HEK293 (cell line): ENCODE measurements around the gene ARHGAP26.

Source experiments
- BCL11A ChIP-seq: fragments of 450-650 bp; formaldehyde crosslinking; IDR thresholded peaks from 2 replicates; pipeline ENCODE4 v1.5.1; 2016; ENCODE audit warnings: low read depth, missing biosample characterization, missing genetic modification characterization
- HOXA7 ChIP-seq: sonication (generic); formaldehyde crosslinking; IDR thresholded peaks from 2 replicates; pipeline ENCODE4 v1.8.1; 2022; ENCODE audit warnings: missing genetic modification reagents, borderline replicate concordance
- IKZF3 ChIP-seq: fragments of 450-650 bp; IDR thresholded peaks from 2 replicates; pipeline ENCODE4 v1.5.0; 2018; ENCODE audit warnings: missing biosample characterization, mild to moderate bottlenecking, missing genetic modification characterization, moderate library complexity
- KLF10 ChIP-seq: fragments of 450-650 bp; IDR thresholded peaks from 2 replicates; pipeline ENCODE4 v1.5.1; 2018; ENCODE audit warnings: missing biosample characterization, mild to moderate bottlenecking, missing genetic modification characterization
- KLF9 ChIP-seq: fragments of 450-650 bp; formaldehyde crosslinking; IDR thresholded peaks from 2 replicates; pipeline ENCODE4 v1.5.1; 2016; ENCODE audit warnings: missing biosample characterization, missing genetic modification characterization, low read depth
- PRDM10 ChIP-seq: fragments of 450-650 bp; formaldehyde crosslinking; IDR thresholded peaks from 2 replicates; pipeline ENCODE4 v1.5.1; 2016; ENCODE audit warnings: missing biosample characterization, missing genetic modification characterization
- SCRT2 ChIP-seq: fragments of 450-650 bp; formaldehyde crosslinking; IDR thresholded peaks from 2 replicates; pipeline ENCODE4 v1.5.1; 2016; ENCODE audit warnings: missing biosample characterization, missing genetic modification characterization
- SP2 ChIP-seq: fragments of 450-650 bp; formaldehyde crosslinking; IDR thresholded peaks from 2 replicates; pipeline ENCODE4 v1.5.1; 2016; ENCODE audit warnings: missing biosample characterization, missing genetic modification characterization
- SP3 ChIP-seq: fragments of 450-650 bp; formaldehyde crosslinking; IDR thresholded peaks from 2 replicates; pipeline ENCODE4 v1.5.1; 2016; ENCODE audit warnings: missing biosample characterization, missing genetic modification characterization
- ZBTB10 ChIP-seq: fragments of 450-650 bp; formaldehyde crosslinking; IDR thresholded peaks from 2 replicates; pipeline ENCODE4 v1.5.1; 2016; ENCODE audit warnings: missing biosample characterization, missing genetic modification characterization
- ZBTB17 ChIP-seq: fragments of 450-650 bp; formaldehyde crosslinking; IDR thresholded peaks from 2 replicates; pipeline ENCODE4 v1.5.1; 2016; ENCODE audit warnings: missing biosample characterization, missing genetic modification characterization
- ZBTB48 ChIP-seq: fragments of 450-650 bp; formaldehyde crosslinking; IDR thresholded peaks from 2 replicates; pipeline ENCODE4 v1.5.1; 2016; ENCODE audit warnings: missing biosample characterization, missing genetic modification characterization
- ZBTB6 ChIP-seq: fragments of 450-650 bp; formaldehyde crosslinking; IDR thresholded peaks from 2 replicates; pipeline ENCODE4 v1.5.1; 2017; ENCODE audit warnings: missing biosample characterization, missing genetic modification characterization
- ZBTB8A ChIP-seq: fragments of 450-650 bp; formaldehyde crosslinking; IDR thresholded peaks from 2 replicates; pipeline ENCODE4 v1.5.1; 2016; ENCODE audit warnings: missing biosample characterization, missing genetic modification characterization
- ZEB2 ChIP-seq: fragments of 450-650 bp; formaldehyde crosslinking; IDR thresholded peaks from 2 replicates; pipeline ENCODE4 v1.5.1; 2016; ENCODE audit warnings: missing biosample characterization, missing genetic modification characterization
- ZNF10 ChIP-seq: fragments of 450-650 bp; formaldehyde crosslinking; IDR thresholded peaks from 2 replicates; pipeline ENCODE4 v1.5.1; 2017; ENCODE audit warnings: missing biosample characterization, missing genetic modification characterization
- ZNF184 ChIP-seq: fragments of 450-650 bp; IDR thresholded peaks from 2 replicates; pipeline ENCODE4 v1.5.1; 2018; ENCODE audit warnings: missing biosample characterization, mild to moderate bottlenecking, missing genetic modification characterization
- ZNF2 ChIP-seq: fragments of 450-650 bp; formaldehyde crosslinking; IDR thresholded peaks from 2 replicates; pipeline ENCODE4 v1.5.1; 2016; ENCODE audit warnings: missing biosample characterization, missing genetic modification characterization
- ZNF248 ChIP-seq: fragments of 450-650 bp; formaldehyde crosslinking; IDR thresholded peaks from 2 replicates; pipeline ENCODE4 v1.5.1; 2017; ENCODE audit warnings: missing biosample characterization, missing genetic modification characterization
- ZNF341 ChIP-seq: fragments of 450-650 bp; formaldehyde crosslinking; IDR thresholded peaks from 2 replicates; pipeline ENCODE4; 2016; ENCODE audit warnings: low read depth, missing biosample characterization, missing genetic modification characterization
- ZNF366 ChIP-seq: fragments of 450-650 bp; formaldehyde crosslinking; conservative IDR thresholded peaks from 2 replicates; pipeline ENCODE4 v1.5.1; 2016; ENCODE audit warnings: missing biosample characterization, missing genetic modification characterization
- ZNF394 ChIP-seq: fragments of 450-650 bp; formaldehyde crosslinking; IDR thresholded peaks from 2 replicates; pipeline ENCODE4 v1.5.1; 2016; ENCODE audit warnings: missing biosample characterization, missing genetic modification characterization, mild to moderate bottlenecking, moderate library complexity, borderline replicate concordance
- ZNF501 ChIP-seq: fragments of 450-650 bp; formaldehyde crosslinking; IDR thresholded peaks from 2 replicates; pipeline ENCODE4 v1.5.1; 2016; ENCODE audit warnings: missing biosample characterization, missing genetic modification characterization
- ZNF510 ChIP-seq: fragments of 450-650 bp; formaldehyde crosslinking; IDR thresholded peaks from 2 replicates; pipeline ENCODE4 v1.5.1; 2018; ENCODE audit warnings: mild to moderate bottlenecking, missing genetic modification characterization, missing biosample characterization; ENCODE audit not compliant: insufficient replicate concordance
- ZNF645 ChIP-seq: fragments of 450-650 bp; formaldehyde crosslinking; IDR thresholded peaks from 2 replicates; pipeline ENCODE4; 2016; ENCODE audit warnings: missing biosample characterization, missing genetic modification characterization
- ZNF658 ChIP-seq: fragments of 450-650 bp; formaldehyde crosslinking; IDR thresholded peaks from 2 replicates; pipeline ENCODE4; 2016; ENCODE audit warnings: missing biosample characterization, missing genetic modification characterization
- ZNF76 ChIP-seq: fragments of 450-650 bp; formaldehyde crosslinking; IDR thresholded peaks from 2 replicates; pipeline ENCODE4; 2016; ENCODE audit warnings: low read depth, missing biosample characterization, missing genetic modification characterization, borderline replicate concordance
- ZNF843 ChIP-seq: fragments of 450-650 bp; formaldehyde crosslinking; IDR thresholded peaks from 2 replicates; pipeline ENCODE4 v1.5.1; 2016; ENCODE audit warnings: missing biosample characterization, missing genetic modification characterization
- ZXDB ChIP-seq: fragments of 450-650 bp; formaldehyde crosslinking; IDR thresholded peaks from 2 replicates; pipeline ENCODE4 v1.5.1; 2016; ENCODE audit warnings: missing biosample characterization, missing genetic modification characterization

The ARHGAP26 gene

GRCh38 chr5:142770650-142771609, 753 bp downstream of the ARHGAP26 start (continued):
- TF ChIP-seq BCL11A (tag by site-specific recombination) (no peak), ZNF394 (peak; percentile 51; the same call in 1 of the 2 replicates), ZNF248 (tag by site-specific recombination) (no peak), ZNF184 (tag by site-specific recombination) (no peak), ZNF366 (tag by site-specific recombination) (no peak; the same call in 1 of the 2 replicates), ZNF645 (tag by site-specific recombination) (0 out of 2 replicates have a peak, but pooled peaks have one; percentile 32), SP2 (tag by site-specific recombination) (peak; percentile 86), ZBTB17 (tag by site-specific recombination) (peak; percentile 99), PRDM10 (tag by site-specific recombination) (peak; percentile 84), ZEB2 (tag by site-specific recombination) (peak; percentile 78), ZNF510 (tag by site-specific recombination) (no peak), ZNF10 (tag by site-specific recombination) (0 out of 2 replicates have a peak, but pooled peaks have one; percentile 39), HOXA7 (no peak), SP3 (tag by site-specific recombination) (peak; percentile 71), ZNF658 (tag by site-specific recombination) (no peak), ZBTB6 (tag by site-specific recombination) (peak; percentile 5; the same call in 1 of the 2 replicates), ZNF76 (tag by site-specific recombination) (peak; percentile 81; the same call in 1 of the 2 replicates), ZBTB48 (peak; percentile 96), SCRT2 (tag by site-specific recombination) (0 out of 2 replicates have a peak, but pooled peaks have one; percentile 30), ZBTB10 (tag by site-specific recombination) (peak; percentile 68; the same call in 1 of the 2 replicates), KLF10 (peak; percentile 39; the same call in 1 of the 2 replicates), ZXDB (peak; percentile 20; the same call in 1 of the 2 replicates), KLF9 (tag by site-specific recombination) (peak; percentile 92), ZNF501 (tag by site-specific recombination) (peak; percentile 83; the same call in 1 of the 2 replicates), ZNF2 (tag by site-specific recombination) (peak; percentile 85), IKZF3 (tag by site-specific recombination) (peak; percentile 50; the same call in 1 of the 2 replicates), ZBTB8A (peak; percentile 93), ZNF843 (tag by site-specific recombination) (peak; percentile 21; the same call in 1 of the 2 replicates), ZNF341 (tag by site-specific recombination) (peak; percentile 18; the same call in 1 of the 2 replicates)
